Smooth muscle cell of trachea (primary cell): ENCODE data around the gene BAX. TPM values are rescaled to one million over a fixed set of nuclear protein-coding genes. Genes with fewer than 3 reads are reported as not detected.

Source experiments
- total RNA-seq: library from RNA; depleted of rRNA; stranded (reverse); fragments of >200 nt; gene quantifications from 2 replicates; pipeline ENCODE4 v1.2.1, GENCODE V29; 2014

BAX gene
- total RNA-seq = 84.1 and 144 TPM in 2 replicates

GRCh38 chr19:48954595-48955307 is at the start of gene BAX:
TSS of gene BAX (plus strand) at chr19:48954875. CDS start at chr19:48954929, 54 bp downstream.

GRCh38 chr19:48933382-48933932 is 21.2 kb upstream of the BAX start, which contains the start of gene DHDH:
TSS of gene DHDH (plus strand) at chr19:48933699. CDS start at chr19:48933722, 23 bp downstream.

GRCh38 chr19:48965040-48965805 is 10.5 kb downstream of the BAX start, which contains the start of gene FTL:
TSS of gene FTL (plus strand) at chr19:48965309. CDS start at chr19:48965508, 199 bp downstream.

GRCh38 chr19:48993175-48994034 is 38.7 kb downstream of the BAX start, which contains the start of the genes GYS1 and RUVBL2:
TSS of gene GYS1 (minus strand) at chr19:48993309. CDS start at chr19:48993112, 197 bp downstream.
TSS of gene RUVBL2 (plus strand) at chr19:48993887. CDS start at chr19:48993912, 25 bp downstream.

Other genes with a start within 250 kb of the BAX start
- gene MAMSTR, start 235.2 kb upstream of the BAX start, total RNA-seq = 1.9 and 3.8 TPM in 2 replicates
- 1.0 and 2.8 TPM in 2 replicates for gene RASIP1, start 214.3 kb upstream of the BAX start, total RNA-seq
- gene IZUMO1, start 208.0 kb upstream of the BAX start, total RNA-seq = not detected in 2 replicates
- under 0.01 TPM in 2 replicates for gene FUT1, start 202.2 kb upstream of the BAX start, total RNA-seq
- gene FGF21, start 199.4 kb upstream of the BAX start, total RNA-seq = not detected in 2 replicates
- 46.4 and 51.6 TPM in 2 replicates for gene BCAT2, start 143.8 kb upstream of the BAX start, total RNA-seq
- gene HSD17B14, start 118.4 kb upstream of the BAX start, total RNA-seq = 6.0 TPM in 2 replicates
- 33.5 and 35.4 TPM in 2 replicates for gene PLEKHA4, start 86.3 kb upstream of the BAX start, total RNA-seq
- gene PPP1R15A, start 82.5 kb upstream of the BAX start, total RNA-seq = 70.0 and 111 TPM in 2 replicates
- gene TULP2, start 56.1 kb upstream of the BAX start, total RNA-seq = 0.44 and 1.7 TPM in 2 replicates
- gene NUCB1, start 54.6 kb upstream of the BAX start, total RNA-seq = 185 and 330 TPM in 2 replicates
- gene DHDH, start 21.2 kb upstream of the BAX start, total RNA-seq = not detected in 2 replicates
- gene FTL, start 10.4 kb downstream of the BAX start, total RNA-seq = 3,972 and 15,717 TPM in 2 replicates
- gene GYS1, start 38.4 kb downstream of the BAX start, total RNA-seq = 41.5 and 53.4 TPM in 2 replicates
- 175 and 353 TPM in 2 replicates for gene RUVBL2, start 39.0 kb downstream of the BAX start, total RNA-seq
- gene LHB, start 62.2 kb downstream of the BAX start, total RNA-seq = not detected in 2 replicates
- gene CGB3, start 69.5 kb downstream of the BAX start, total RNA-seq = not detected in 2 replicates
- not detected in 2 replicates for gene CGB2, start 77.0 kb downstream of the BAX start, total RNA-seq
- gene CGB1, start 82.0 kb downstream of the BAX start, total RNA-seq = not detected in 2 replicates
- gene CGB5, start 89.0 kb downstream of the BAX start, total RNA-seq = not detected in 2 replicates
- gene CGB8, start 94.2 kb downstream of the BAX start, total RNA-seq = not detected in 2 replicates
- not detected in 2 replicates for gene CGB7, start 102.9 kb downstream of the BAX start, total RNA-seq
- gene NTF4, start 109.9 kb downstream of the BAX start, total RNA-seq = not detected in 2 replicates
- gene KCNA7, start 117.8 kb downstream of the BAX start, total RNA-seq = not detected in 2 replicates
- gene SNRNP70, start 130.6 kb downstream of the BAX start, total RNA-seq = 116 and 242 TPM in 2 replicates
- gene LIN7B, start 159.5 kb downstream of the BAX start, total RNA-seq = 6.3 and 7.4 TPM in 2 replicates
- gene C19orf73, start 164.3 kb downstream of the BAX start, total RNA-seq = 0.99 TPM in 1 of 2 replicates, not detected in the other
- gene PPFIA3, start 164.7 kb downstream of the BAX start, total RNA-seq = 1.0 and 1.5 TPM in 2 replicates
- not detected in 2 replicates for gene HRC, start 200.5 kb downstream of the BAX start, total RNA-seq
- gene TRPM4, start 202.9 kb downstream of the BAX start, total RNA-seq = 23.0 and 27.0 TPM in 2 replicates